Natural killer cell (primary cell): ENCODE data around the gene SLC6A20. TPM values are rescaled to one million over a fixed set of nuclear protein-coding genes. Genes with fewer than 3 reads are reported as not detected.

Experiments used
- ATAC-seq, 3 donors: fragments of 150-1000 bp in 2 of 3; fragments of 200-7000 bp in 1 of 3; cut with Tn5 transposase; 1 replicate in 1 of 3; 2 replicates in 2 of 3; pipeline ENCODE4 v1.10.0; 2021; ENCODE audit warnings: mild to moderate bottlenecking in 2 of 3, moderate library complexity in 2 of 3
- DNase-seq, 2 donors: peaks; one replicate each; pipeline versions ENCODE4 v3.0.0 to v3.0.0-alpha.2; 2013 to 2021; ENCODE audit warnings: mixed read lengths in 1 of 2
- H3K27ac ChIP-seq: one replicate; pipeline ENCODE4 v1.5.1; 2013; ENCODE audit warnings: mild to moderate bottlenecking, low read length
- H3K27me3 ChIP-seq: one replicate; pipeline ENCODE4 v1.6.1; 2013; ENCODE audit warnings: low read length; ENCODE audit not compliant: control insufficient read depth, insufficient read depth
- H3K36me3 ChIP-seq: one replicate; pipeline ENCODE4 v1.6.1; 2013; ENCODE audit warnings: low read length; ENCODE audit not compliant: control insufficient read depth, insufficient read depth
- H3K4me1 ChIP-seq: one replicate; pipeline ENCODE4 v1.6.1; 2013; ENCODE audit warnings: low read length; ENCODE audit not compliant: control insufficient read depth, insufficient read depth
- H3K4me3 ChIP-seq: one replicate; pipeline ENCODE4 v1.5.1; 2013; ENCODE audit warnings: low read length
- H3K9me3 ChIP-seq: one replicate; pipeline ENCODE4 v1.6.1; 2013; ENCODE audit warnings: low read length; ENCODE audit not compliant: control insufficient read depth, insufficient read depth
- H3K27ac Mint-ChIP-seq, 2 donors: one replicate each; pipeline ENCODE4 v1.8.0; 2022; ENCODE audit warnings: mild to moderate bottlenecking in 2 of 2, mixed read lengths in 2 of 2, moderate library complexity in 1 of 2
- H3K27me3 Mint-ChIP-seq, 2 donors: one replicate each; pipeline ENCODE4 v1.8.0; 2022; ENCODE audit warnings: low read depth in 2 of 2, mixed read lengths in 2 of 2
- H3K36me3 Mint-ChIP-seq: one replicate; pipeline ENCODE4 v1.8.0; 2022; ENCODE audit warnings: mixed read lengths
- H3K4me1 Mint-ChIP-seq, 2 donors: one replicate each; pipeline ENCODE4 v1.8.0; 2022; ENCODE audit warnings: mixed read lengths in 2 of 2
- H3K4me3 Mint-ChIP-seq: one replicate; pipeline ENCODE4 v1.8.0; 2022; ENCODE audit warnings: mild to moderate bottlenecking, moderate library complexity, mixed read lengths
- H3K9me3 Mint-ChIP-seq, 2 donors: one replicate each; pipeline ENCODE4 v1.8.0; 2022; ENCODE audit warnings: mixed read lengths in 2 of 2
- CTCF ChIP-seq: fragments of 200-600 bp; IDR thresholded peaks from one replicate; pipeline ENCODE4 v1.8.0; 2022; ENCODE audit warnings: antibody characterized with exemption
- WGBS: methylation state at CpG from one replicate; pipeline ENCODE4 v1.1.7; 2013; ENCODE audit warnings: missing lambda C conversion rate; ENCODE audit not compliant: insufficient coverage; 5-methylcytosine and 5-hydroxymethylcytosine counted together
- intact Hi-C: fragments of 100-400 bp; cut with micrococcal nuclease; formaldehyde crosslinking; loops from one replicate; pipeline ENCODE4 v1.14.2; 2022
- total RNA-seq, 4 donors: library from RNA; stranded (reverse); fragments of 120-200 nt in 1 of 4; gene quantifications; one replicate each; pipeline versions ENCODE4 v1.2.3 to v1.2.4, GENCODE V29; 2013 to 2022

SLC6A20 gene
- total RNA-seq = 1 to 10 TPM in 1 of 3 donors, under 1 TPM in 2; 0.25 to 1.3 (median 0.70) TPM
- total RNA-seq (2013) = 0.14 TPM

- Mint-ChIP-seq H3K4me1 (peaks cover 7 to 16% of the 10 kb centered on the region in 2 donors), H3K9me3 (no peaks in the 10 kb centered on the region), H3K36me3 (no peaks in the 10 kb centered on the region), H3K27ac (peak within 1 kb of the TSS in 1 of 2 donors; percentile 83), H3K4me3 (peak within 1 kb of the TSS; percentile 80), H3K27me3 (peaks cover 47 to 50% of the 10 kb centered on the region in 2 donors)
- peaks cover 13% of the 10 kb centered on the region for H3K4me1 ChIP-seq
- DNase-seq = peak in 1 of 2 donors; percentile 21
- no peak within 1 kb of the TSS for H3K27ac ChIP-seq
- H3K9me3 ChIP-seq = no peaks in the 10 kb centered on the region
- peak within 1 kb of the TSS; percentile 12 for H3K4me3 ChIP-seq
- no peak for TF ChIP-seq CTCF
- intact Hi-C loops = no loop called here
- H3K36me3 ChIP-seq = no peaks in the 10 kb centered on the region
- 3% methylated on average over 91 of the region's 91 CpGs for WGBS
- ATAC-seq = peak; percentile 38 to 83 (median 76)
- H3K27me3 ChIP-seq = peaks cover 26% of the 10 kb centered on the region
Observed at GRCh38 chr3:45795882-45796765, at the start of gene SLC6A20. Gene SLC6A20 (minus strand): TSS chr3:45796536. CDS start chr3:45796419, 117 bp downstream.

GRCh38 chr3:45844616-45845015 is 48.3 kb upstream of the SLC6A20 start:
- intact Hi-C loops = loop anchor here (10.0 kb wide), 1 partner anchor 150 kb away; no protein-coding TSS in a partner anchor
- WGBS = no CpG with 5 or more reads among the region's 1 CpG
- Histone ChIP-seq H3K4me1 (peaks cover 15% of the 10 kb centered on the region), H3K27me3 (no peaks in the 10 kb centered on the region), H3K27ac (no peak overlapping the region), H3K9me3 (no peaks in the 10 kb centered on the region), H3K36me3 (no peaks in the 10 kb centered on the region), H3K4me3 (no peak overlapping the region)
- ATAC-seq (no peak), DNase-seq (no peak)
- Mint-ChIP-seq H3K27me3 (no peaks in the 10 kb centered on the region), H3K9me3 (no peaks in the 10 kb centered on the region), H3K4me3 (no peak overlapping the region), H3K27ac (peak overlapping the region in 1 of 2 donors; percentile 16), H3K36me3 (no peaks in the 10 kb centered on the region), H3K4me1 (peaks cover 22 to 38% of the 10 kb centered on the region in 2 donors)
- TF ChIP-seq CTCF = no peak

GRCh38 chr3:45842851-45843625 is 46.7 kb upstream of the SLC6A20 start:
- peaks cover 15% of the 10 kb centered on the region for H3K4me1 ChIP-seq
- TF ChIP-seq CTCF = no peak
- 94% methylated on average over 9 of the region's 9 CpGs for WGBS
- no peaks in the 10 kb centered on the region for H3K27me3 ChIP-seq
- no peaks in the 10 kb centered on the region for H3K9me3 ChIP-seq
- Mint-ChIP-seq H3K9me3 (no peaks in the 10 kb centered on the region), H3K4me3 (peak overlapping the region; percentile 41), H3K4me1 (peaks cover 22 to 38% of the 10 kb centered on the region in 2 donors), H3K27ac (peak overlapping the region; percentile 93 to 97), H3K27me3 (no peaks in the 10 kb centered on the region), H3K36me3 (no peaks in the 10 kb centered on the region)
- H3K36me3 ChIP-seq = no peaks in the 10 kb centered on the region
- ATAC-seq = no peak
- no peak overlapping the region for H3K27ac ChIP-seq
- peak in 1 of 2 donors; percentile 6 for DNase-seq
- intact Hi-C loops = loop anchor here (1.0 to 10.0 kb wide), 2 partner anchors 86 to 148 kb away; no protein-coding TSS in a partner anchor
- no peak overlapping the region for H3K4me3 ChIP-seq
